HCT116 (cell line): ENCODE data around the gene SERPINB4. TPM values are rescaled to one million over a fixed set of nuclear protein-coding genes. Genes with fewer than 3 reads are reported as not detected.

Experiments used
- ATAC-seq: fragments of 200-7000 bp; cut with Tn5 transposase; 2 replicates; pipeline ENCODE4 v1.9.1; 2020; ENCODE audit warnings: mild to moderate bottlenecking, moderate library complexity
- BruUV-seq: library from RNA; stranded (reverse); fragments of 400-500 nt; replicated peaks from 2 replicates; lab custom pipeline; 2021; lab: Mats Ljungman, UMichigan
- CTCF ChIA-PET: fragments of 300-600 bp; sonication (Branson Sonifier 250); formaldehyde crosslinking; loops from one replicate; lab custom pipeline; 2021; ENCODE audit warnings: antibody characterized with exemption; lab: Charles Lee
- POLR2A ChIA-PET: fragments of 300-600, 350-600 bp; sonication (Branson Sonifier 250); formaldehyde crosslinking; loops from one replicate; lab custom pipeline; 2021; ENCODE audit warnings: antibody characterized with exemption; lab: Charles Lee
- RAD21 ChIA-PET, 2 experiments: fragments of 300-600 bp; sonication (Branson Sonifier 250); formaldehyde crosslinking; loops; one replicate each; lab custom pipeline; 2023; ENCODE audit warnings: low total read pairs in 2 of 2; ENCODE audit not compliant: uncharacterized antibody in 2 of 2, unreplicated experiment in 2 of 2, low non-redundant PET in 1 of 2; lab: Charles Lee
- DNase-seq: peaks from one replicate; pipeline ENCODE4 v3.0.0-alpha.2; 2010; ENCODE audit warnings: low read depth, low spot score
- H2AFZ ChIP-seq: fragments of 200-600 bp; shearing (Covaris generic), sonication (generic); 2 replicates; pipeline ENCODE4 v1.6.1; 2017; ENCODE audit warnings: low read depth, mixed run types, mixed read lengths, antibody characterized with exemption, low read length; ENCODE audit not compliant: poor library complexity, severe bottlenecking
- H3K27ac ChIP-seq: 2 replicates; pipeline ENCODE4 v1.5.1; 2012; ENCODE audit warnings: low read depth, low read length
- H3K27me3 ChIP-seq: fragments of 200-600 bp; sonication (generic); 2 replicates; pipeline ENCODE4 v1.6.1; 2016; ENCODE audit warnings: mixed run types, low read length, mixed read lengths; ENCODE audit not compliant: insufficient read depth
- H3K36me3 ChIP-seq, 2 experiments: fragments of 200-500 bp in 1 of 2; fragments of 200-600 bp in 1 of 2; sonication (Bioruptor generic) in 1 of 2; sonication (generic) in 1 of 2; 2 replicates each; pipeline versions ENCODE4 v1.5.1 to v1.6.1; 2014 to 2016; ENCODE audit warnings: low read length in 2 of 2, inconsistent platforms in 1 of 2, mixed read lengths in 1 of 2, mixed run types in 1 of 2; ENCODE audit not compliant: insufficient read depth in 2 of 2, control insufficient read depth in 1 of 2
- H3K4me1 ChIP-seq, 2 experiments: fragments of 200-600 bp in 1 of 2; sonication (generic) in 1 of 2; 2 replicates each; pipeline versions ENCODE4 v1.5.1 to v1.6.1; 2012 to 2017; ENCODE audit warnings: low read length in 2 of 2, inconsistent platforms in 1 of 2, mild to moderate bottlenecking in 1 of 2, mixed read lengths in 1 of 2, mixed run types in 1 of 2, moderate library complexity in 1 of 2; ENCODE audit not compliant: insufficient read depth in 2 of 2, control insufficient read depth in 1 of 2
- H3K4me2 ChIP-seq: fragments of 200-600 bp; sonication (generic); 2 replicates; pipeline ENCODE4 v1.6.1; 2017; ENCODE audit warnings: mixed run types, low read length, mixed read lengths
- H3K4me3 ChIP-seq, 2 experiments: fragments of 200-600 bp in 1 of 2; sonication (generic) in 1 of 2; replicated peaks in 1 of 2; 2 replicates each; pipeline ENCODE4 v1.5.1; 2011 to 2016; ENCODE audit warnings: low read length in 2 of 2, control low read depth in 1 of 2, low read depth in 1 of 2, mild to moderate bottlenecking in 1 of 2, mixed read lengths in 1 of 2, mixed run types in 1 of 2
- H3K79me2 ChIP-seq: fragments of 200-600 bp; sonication (generic); 2 replicates; pipeline ENCODE4 v1.6.1; 2017; ENCODE audit warnings: mild to moderate bottlenecking, mixed run types, low read length, moderate library complexity, mixed read lengths; ENCODE audit not compliant: insufficient read depth
- H3K9ac ChIP-seq: fragments of 200-600 bp; sonication (generic); 2 replicates; pipeline ENCODE4 v1.6.1; 2016; ENCODE audit warnings: low read length, mixed read lengths
- H3K9me2 ChIP-seq: fragments of 200-600 bp; sonication (generic), shearing (Covaris generic); 2 replicates; pipeline ENCODE4 v1.6.1; 2017; ENCODE audit warnings: mixed run types, mild to moderate bottlenecking, moderate library complexity; ENCODE audit not compliant: insufficient read depth
- H3K9me3 ChIP-seq, 2 experiments: fragments of 200-500 bp in 1 of 2; fragments of 200-600 bp in 1 of 2; sonication (Bioruptor generic) in 1 of 2; sonication (generic) in 1 of 2; 2 replicates each; pipeline ENCODE4 v1.6.1; 2014 to 2017; ENCODE audit warnings: low read length in 2 of 2, mixed read lengths in 2 of 2, inconsistent platforms in 1 of 2, low read depth in 1 of 2, mild to moderate bottlenecking in 1 of 2, mixed run types in 1 of 2, moderate library complexity in 1 of 2; ENCODE audit not compliant: control insufficient read depth in 1 of 2, insufficient read depth in 1 of 2
- H4K20me1 ChIP-seq: fragments of 200-600 bp; sonication (generic), shearing (Covaris generic); 2 replicates; pipeline ENCODE4 v1.6.1; 2017; ENCODE audit warnings: mixed run types, mild to moderate bottlenecking, moderate library complexity; ENCODE audit not compliant: insufficient read depth
- CEBPB ChIP-seq: IDR thresholded peaks from 2 replicates; pipeline ENCODE4 v1.6.1; 2012; ENCODE audit warnings: low read depth
- CTCF ChIP-seq, 3 experiments: fragments of 200-600 bp in 1 of 3; sonication (generic) in 1 of 3; IDR thresholded peaks in 2 of 3; conservative IDR thresholded peaks in 1 of 3; 2 replicates each; pipeline ENCODE4 v1.5.1; 2012 to 2017; ENCODE audit warnings: low read depth in 2 of 3, low read length in 2 of 3, antibody characterized with exemption in 1 of 3, borderline replicate concordance in 1 of 3, control low read depth in 1 of 3, mild to moderate bottlenecking in 1 of 3, mixed read lengths in 1 of 3, mixed run types in 1 of 3, moderate library complexity in 1 of 3; ENCODE audit not compliant: insufficient read depth in 1 of 3
- EGR1 ChIP-seq: IDR thresholded peaks from 2 replicates; pipeline ENCODE4 v1.6.1; 2012; ENCODE audit warnings: low read depth
- ELF1 ChIP-seq: IDR thresholded peaks from 2 replicates; pipeline ENCODE4 v1.6.1; 2012; ENCODE audit warnings: low read depth, borderline replicate concordance
- MAX ChIP-seq: IDR thresholded peaks from 2 replicates; pipeline ENCODE4 v1.6.1; 2012
- POLR2A ChIP-seq: IDR thresholded peaks from 2 replicates; pipeline ENCODE4 v1.7.0; 2011; ENCODE audit warnings: borderline replicate concordance; ENCODE audit not compliant: insufficient read depth, insufficient read length; ENCODE audit errors: extremely low read depth
- REST ChIP-seq: IDR thresholded peaks from 2 replicates; pipeline ENCODE4 v1.6.1; 2012; ENCODE audit warnings: low read depth
- SIN3A ChIP-seq: IDR thresholded peaks from 2 replicates; pipeline ENCODE4 v1.6.1; 2012; ENCODE audit warnings: low read depth
- SP1 ChIP-seq: IDR thresholded peaks from 2 replicates; pipeline ENCODE4 v1.6.1; 2012; ENCODE audit warnings: low read depth
- SRF ChIP-seq: IDR thresholded peaks from 2 replicates; pipeline ENCODE4 v1.6.1; 2012; ENCODE audit warnings: low read depth
- TCF7L2 ChIP-seq: IDR thresholded peaks from 2 replicates; pipeline ENCODE4 v1.7.0; 2011; ENCODE audit warnings: borderline replicate concordance, inconsistent platforms; ENCODE audit not compliant: insufficient read depth, insufficient read length; ENCODE audit errors: extremely low read depth
- YY1 ChIP-seq: IDR thresholded peaks from 2 replicates; pipeline ENCODE4 v1.6.1; 2011; ENCODE audit warnings: low read length, low read depth, moderate library complexity, mild to moderate bottlenecking; ENCODE audit not compliant: insufficient replicate concordance; ENCODE audit errors: extremely low read depth
- ZNF274 ChIP-seq: fragments of 200-500 bp; sonication (Bioruptor generic); IDR thresholded peaks from 2 replicates; pipeline ENCODE4 v1.6.1; 2014; ENCODE audit warnings: mild to moderate bottlenecking, low read depth, low read length, inconsistent platforms
- intact Hi-C: fragments of 100-400 bp; cut with micrococcal nuclease; formaldehyde crosslinking; loops from 2 replicates; pipeline ENCODE4 v1.10.0; 2022
- total RNA-seq: library from RNA; stranded (reverse); gene quantifications from one replicate; pipeline ENCODE4 v1.2.1, GENCODE V29; 2021; ENCODE audit not compliant: unreplicated experiment

The SERPINB4 gene
- total RNA-seq, 1 experiment from 2014 or later = not detected

GRCh38 chr18:63591725-63592124, 52.3 kb downstream of the SERPINB4 start:
- Histone ChIP-seq H3K4me1 (no peaks in the 10 kb centered on the region), H2AFZ (no peak overlapping the region), H4K20me1 (no peaks in the 10 kb centered on the region), H3K4me2 (no peak overlapping the region), H3K9me2 (no peaks in the 10 kb centered on the region), H3K36me3 (no peaks in the 10 kb centered on the region), H3K27ac (no peak overlapping the region), H3K4me3 (no peak overlapping the region), H3K9me3 (no peaks in the 10 kb centered on the region), H3K79me2 (no peaks in the 10 kb centered on the region), H3K27me3 (no peaks in the 10 kb centered on the region), H3K9ac (no peak overlapping the region)
- TF ChIP-seq YY1 = no peak
- TF ChIP-seq MAX = no peak
- no peak for TF ChIP-seq ELF1
- TF ChIP-seq ZNF274 = no peak
- TF ChIP-seq SP1 = no peak
- POLR2A ChIA-PET = no interaction called here
- CTCF ChIA-PET = interaction anchor here (1.2 to 1.5 kb wide), 2 partner anchors 14 to 150 kb away, joined by 3 to 6 read pairs; no protein-coding TSS in a partner anchor
- ATAC-seq = no peak
- no peak for DNase-seq
- RAD21 ChIA-PET = no interaction called here
- no TSS peak for BruUV-seq
- intact Hi-C loops = no loop called here

GRCh38 chr18:63590966-63591695, 52.9 kb downstream of the SERPINB4 start:
- H3K36me3 ChIP-seq = no peaks in the 10 kb centered on the region
- intact Hi-C loops = no loop called here
- no peak for DNase-seq
- no peak overlapping the region for H3K9ac ChIP-seq
- H4K20me1 ChIP-seq = no peaks in the 10 kb centered on the region
- no peak overlapping the region for H3K4me2 ChIP-seq
- H3K79me2 ChIP-seq = no peaks in the 10 kb centered on the region
- H3K9me2 ChIP-seq = no peaks in the 10 kb centered on the region
- H3K4me3 ChIP-seq = no peak overlapping the region
- ATAC-seq = no peak
- no peak overlapping the region for H3K27ac ChIP-seq
- no peaks in the 10 kb centered on the region for H3K9me3 ChIP-seq
- no peaks in the 10 kb centered on the region for H3K4me1 ChIP-seq
- H3K27me3 ChIP-seq = no peaks in the 10 kb centered on the region
- ChIA-PET CTCF (interaction anchor here (1.2 to 1.5 kb wide), 2 partner anchors 13 to 151 kb away, joined by 3 to 6 read pairs; no protein-coding TSS in a partner anchor), POLR2A (no interaction called here), RAD21 (no interaction called here)
- no TSS peak for BruUV-seq
- no peak overlapping the region for H2AFZ ChIP-seq
- TF ChIP-seq REST (no peak), POLR2A (no peak), MAX (no peak), EGR1 (no peak), SIN3A (no peak), SRF (no peak), CEBPB (no peak), YY1 (no peak), CTCF (IDR thresholded peaks at IDR 0.05 in 2 of 3, conservative IDR thresholded peaks at IDR 0.05 in 1 of 3; ENCODE audit: borderline replicate concordance in 1 of 3, insufficient read depth in 1 of 3, low read depth in 2 of 3, low read length in 2 of 3) (no peak), ZNF274 (no peak), TCF7L2 (no peak)
